SIG-M5 treated with dmso at 0.1 percent for 504 hours (cell line): ENCODE measurements around the gene VEPH1.

Source experiments
- DNase-seq: peaks from one replicate; lab custom pipeline; 2025; ENCODE audit not compliant: unreplicated experiment; lab: John Stamatoyannopoulos, UW

The VEPH1 gene

GRCh38 chr3:157436583-157437291 lies 66.5 kb downstream of the VEPH1 start, which contains the start of gene PTX3:
PTX3 (plus strand) TSS chr3:157436850; CDS start chr3:157436934, 84 bp downstream.
- peak; percentile 82 for DNase-seq

GRCh38 chr3:157429708-157430107 lies 73.5 kb downstream of the VEPH1 start:
- DNase-seq: no peak

- DNase-seq: no peak
Measured at GRCh38 chr3:157428853-157429252, 74.4 kb downstream of the VEPH1 start.

- DNase-seq: no peak
Measured at GRCh38 chr3:157427901-157428300, 75.3 kb downstream of the VEPH1 start.

GRCh38 chr3:157423337-157423736 lies 79.9 kb downstream of the VEPH1 start:
- DNase-seq: no peak

GRCh38 chr3:157420606-157421130 lies 82.5 kb downstream of the VEPH1 start:
- DNase-seq: no peak

GRCh38 chr3:157418104-157418503 lies 85.1 kb downstream of the VEPH1 start:
- no peak for DNase-seq

GRCh38 chr3:157417247-157417646 lies 86.0 kb downstream of the VEPH1 start:
- no peak for DNase-seq

- no peak for DNase-seq
Measured at GRCh38 chr3:157416347-157417087, 86.7 kb downstream of the VEPH1 start.

- no peak for DNase-seq
Measured at GRCh38 chr3:157414861-157415260, 88.4 kb downstream of the VEPH1 start.

- DNase-seq: no peak
Measured at GRCh38 chr3:157412323-157412855, 90.8 kb downstream of the VEPH1 start.

GRCh38 chr3:157410945-157411344 lies 92.3 kb downstream of the VEPH1 start:
- DNase-seq: no peak

GRCh38 chr3:157409516-157409915 lies 93.7 kb downstream of the VEPH1 start:
- DNase-seq: no peak

- no peak for DNase-seq
Measured at GRCh38 chr3:157408499-157409149, 94.6 kb downstream of the VEPH1 start.

GRCh38 chr3:157407769-157408168 lies 95.4 kb downstream of the VEPH1 start:
- no peak for DNase-seq

- DNase-seq: no peak
Measured at GRCh38 chr3:157406394-157406793, 96.8 kb downstream of the VEPH1 start.

- DNase-seq: no peak
Measured at GRCh38 chr3:157405457-157405856, 97.8 kb downstream of the VEPH1 start.

- no peak for DNase-seq
Measured at GRCh38 chr3:157404381-157404780, 98.8 kb downstream of the VEPH1 start.

GRCh38 chr3:157398598-157398997 lies 104.6 kb downstream of the VEPH1 start:
- no peak for DNase-seq

- no peak for DNase-seq
Measured at GRCh38 chr3:157394411-157394810, 108.8 kb downstream of the VEPH1 start.

GRCh38 chr3:157393113-157393512 lies 110.1 kb downstream of the VEPH1 start:
- no peak for DNase-seq
